Stomach smooth muscle (tissue), 2 donors: ENCODE measurements around the gene S100A1.
A peak's percentile ranks its signal among the peaks of the same experiment; 100 is the strongest.
"Not testable (repeated sequence)": the region's sequence is repeated elsewhere in the genome, so short reads cannot be mapped to it uniquely, and the experiment has no call there.

Source experiments
- H3K27ac ChIP-seq: one replicate; pipeline ENCODE4 v1.7.0; 2013; ENCODE audit warnings: mild to moderate bottlenecking, low read length, inconsistent platforms
- H3K27me3 ChIP-seq, 2 donors: one replicate each; pipeline ENCODE4 v1.7.0; 2013; ENCODE audit warnings: low read length in 2 of 2; ENCODE audit not compliant: insufficient read depth in 2 of 2, control insufficient read depth in 1 of 2
- H3K36me3 ChIP-seq, 2 donors: one replicate each; pipeline ENCODE4 v1.7.0; 2013; ENCODE audit warnings: low read length in 2 of 2; ENCODE audit not compliant: control insufficient read depth in 2 of 2, insufficient read depth in 2 of 2
- H3K4me1 ChIP-seq: one replicate; pipeline ENCODE4 v1.7.0; 2013; ENCODE audit warnings: low read length; ENCODE audit not compliant: control insufficient read depth, insufficient read depth
- H3K4me3 ChIP-seq, 2 donors: one replicate each; pipeline ENCODE4 v1.7.0; 2013; ENCODE audit warnings: low read length in 2 of 2
- H3K9ac ChIP-seq, 2 donors: one replicate each; pipeline ENCODE4 v1.7.0; 2013; ENCODE audit warnings: low read length in 2 of 2, mild to moderate bottlenecking in 1 of 2
- H3K9me3 ChIP-seq, 2 donors: one replicate each; pipeline ENCODE4 v1.7.0; 2013; ENCODE audit warnings: low read length in 2 of 2; ENCODE audit not compliant: control insufficient read depth in 2 of 2
- donor health status: healthy.
- donor health status: Pancreatic carcinoma.

The S100A1 gene

GRCh38 chr1:153655333-153655732 is 27.1 kb downstream of the S100A1 start:
- Histone ChIP-seq H3K4me1 (peaks cover 13% of the 10 kb centered on the region), H3K4me3 (no peak overlapping the region), H3K27ac (no peak overlapping the region), H3K9ac (no peak overlapping the region), H3K27me3 (no peaks in the 10 kb centered on the region), H3K36me3 (no peaks in the 10 kb centered on the region), H3K9me3 (no peaks in the 10 kb centered on the region)

- peak within 1 kb of the TSS; percentile 89 to 96 for H3K4me3 ChIP-seq
- peak within 1 kb of the TSS; percentile 93 to 94 for H3K9ac ChIP-seq
- no peaks in the 10 kb centered on the region for H3K27me3 ChIP-seq
- H3K4me1 ChIP-seq = peaks cover 11% of the 10 kb centered on the region
- no peaks in the 10 kb centered on the region for H3K9me3 ChIP-seq
- peaks cover 22 to 25% of the 10 kb centered on the region in 2 donors for H3K36me3 ChIP-seq
- peak within 1 kb of the TSS; percentile 80 for H3K27ac ChIP-seq
Observed at GRCh38 chr1:153658400-153659174, 30.4 kb downstream of the S100A1 start, which contains the start of gene SNAPIN. Gene SNAPIN (plus strand): TSS chr1:153658703. CDS start chr1:153658744, 41 bp downstream.

GRCh38 chr1:153659175-153659534 is 30.9 kb downstream of the S100A1 start:
- Histone ChIP-seq H3K9ac (peak overlapping the region; percentile 93 to 94), H3K9me3 (no peaks in the 10 kb centered on the region), H3K4me3 (peak overlapping the region; percentile 89 to 96), H3K4me1 (peaks cover 11% of the 10 kb centered on the region), H3K36me3 (peaks cover 26 to 28% of the 10 kb centered on the region in 2 donors), H3K27me3 (no peaks in the 10 kb centered on the region), H3K27ac (peak overlapping the region; percentile 80)

- peaks cover 30 to 32% of the 10 kb centered on the region in 2 donors for H3K36me3 ChIP-seq
- H3K27ac ChIP-seq = peak overlapping the region; percentile 80
- peaks cover 11% of the 10 kb centered on the region for H3K4me1 ChIP-seq
- H3K9me3 ChIP-seq = no peaks in the 10 kb centered on the region
- peak overlapping the region; percentile 89 to 96 for H3K4me3 ChIP-seq
- H3K9ac ChIP-seq = peak overlapping the region in 1 of 2 donors; percentile 94
- no peaks in the 10 kb centered on the region for H3K27me3 ChIP-seq
Observed at GRCh38 chr1:153659656-153660055, 31.4 kb downstream of the S100A1 start.

- Histone ChIP-seq H3K27ac (no peak overlapping the region), H3K9me3 (no peaks in the 10 kb centered on the region), H3K4me3 (no peak overlapping the region), H3K36me3 (peaks cover 44 to 45% of the 10 kb centered on the region in 2 donors), H3K4me1 (peaks cover 11% of the 10 kb centered on the region), H3K9ac (no peak overlapping the region), H3K27me3 (no peaks in the 10 kb centered on the region)
Observed at GRCh38 chr1:153661111-153661708, 33.0 kb downstream of the S100A1 start.

GRCh38 chr1:153662269-153662668 is 34.0 kb downstream of the S100A1 start:
- Histone ChIP-seq H3K27me3 (no peaks in the 10 kb centered on the region), H3K36me3 (peaks cover 54 to 55% of the 10 kb centered on the region in 2 donors), H3K9ac (no peak overlapping the region), H3K9me3 (no peaks in the 10 kb centered on the region), H3K4me1 (peaks cover 11% of the 10 kb centered on the region), H3K4me3 (no peak overlapping the region), H3K27ac (no peak overlapping the region)

GRCh38 chr1:153663211-153663610 is 35.0 kb downstream of the S100A1 start:
- H3K27ac ChIP-seq = no peak overlapping the region
- H3K27me3 ChIP-seq = no peaks in the 10 kb centered on the region
- H3K9me3 ChIP-seq = no peaks in the 10 kb centered on the region
- H3K36me3 ChIP-seq = peaks cover 63% of the 10 kb centered on the region in 2 donors
- no peak overlapping the region for H3K9ac ChIP-seq
- H3K4me1 ChIP-seq = peaks cover 11% of the 10 kb centered on the region
- no peak overlapping the region for H3K4me3 ChIP-seq

- Histone ChIP-seq H3K9ac (no peak overlapping the region), H3K36me3 (peaks cover 54 to 55% of the 10 kb centered on the region in 2 donors), H3K4me3 (no peak overlapping the region)
Observed at GRCh38 chr1:153667439-153667838, 39.2 kb downstream of the S100A1 start.

GRCh38 chr1:153668672-153669071 is 40.4 kb downstream of the S100A1 start:
- peaks cover 13% of the 10 kb centered on the region for H3K4me1 ChIP-seq
- H3K36me3 ChIP-seq = peaks cover 44 to 47% of the 10 kb centered on the region in 2 donors
- H3K27me3 ChIP-seq, H3K4me3 ChIP-seq, H3K9ac ChIP-seq, H3K9me3 ChIP-seq, H3K27ac ChIP-seq: not testable (repeated sequence)

More at GRCh38 chr1:153667439-153667838, 39.2 kb downstream of the S100A1 start:
- no peak overlapping the region for H3K27ac ChIP-seq
- peaks cover 13% of the 10 kb centered on the region for H3K4me1 ChIP-seq
- no peaks in the 10 kb centered on the region for H3K27me3 ChIP-seq
- no peaks in the 10 kb centered on the region for H3K9me3 ChIP-seq

- H3K27ac ChIP-seq = no peak overlapping the region
Observed at GRCh38 chr1:153669606-153670005, 41.4 kb downstream of the S100A1 start.

More at GRCh38 chr1:153669606-153670005, 41.4 kb downstream of the S100A1 start:
- H3K9me3 ChIP-seq = no peaks in the 10 kb centered on the region
- H3K9ac ChIP-seq = peak overlapping the region; percentile 88 to 95
- H3K4me1 ChIP-seq = peaks cover 13% of the 10 kb centered on the region
- peaks cover 37 to 39% of the 10 kb centered on the region in 2 donors for H3K36me3 ChIP-seq
- no peaks in the 10 kb centered on the region for H3K27me3 ChIP-seq
- H3K4me3 ChIP-seq = peak overlapping the region; percentile 63 to 92
